ENCODE results near the gene MBNL2.

GRCh38 chr13:97280478-97280877, 58.3 kb downstream of the MBNL2 start:
- no peak for TF ChIP-seq CTCF (IDR thresholded peaks at IDR 0.05; ENCODE audit: low read length)
- no peak for TF ChIP-seq EZH2 (optimal IDR thresholded peaks at IDR 0.05; ENCODE audit: low read depth, low read length)
- TF ChIP-seq EZH2phosphoT487 (IDR thresholded peaks at IDR 0.05; ENCODE audit: low read length): no peak

Measured in MM.1S (cell line).